ENCODE data around the gene TPM4.

GRCh38 chr19:16143399-16144215 lies 67.3 kb downstream of the TPM4 start, which contains the start of gene HSH2D:
- TF ChIP-seq CTCF (conservative IDR thresholded peaks at IDR 0.05; ENCODE audit: low read depth in 2 of 2), result no peak
- TF ChIP-seq EZH2 (IDR thresholded peaks at IDR 0.05; ENCODE audit: low read depth, unreplicated experiment), result no peak
- TF ChIP-seq EZH2phosphoT487 (IDR thresholded peaks at IDR 0.05; ENCODE audit: unreplicated experiment), result no peak
- no peak for TF ChIP-seq POLR2AphosphoS5 (IDR thresholded peaks at IDR 0.05; ENCODE audit: low read depth)
- no peak for TF ChIP-seq REST (IDR thresholded peaks at IDR 0.05; ENCODE audit: unreplicated experiment)
- no peak for TF ChIP-seq JUNB (IDR thresholded peaks at IDR 0.05; ENCODE audit: unreplicated experiment)
- TF ChIP-seq ZNF114 (CRISPR knock-in tag; IDR thresholded peaks at IDR 0.05), result no peak
- no peak for TF ChIP-seq CREB1 (CRISPR knock-in tag; IDR thresholded peaks at IDR 0.05; ENCODE audit: low read depth)
- no peak for TF ChIP-seq ETS1 (IDR thresholded peaks at IDR 0.05)
- no peak for TF ChIP-seq STAT1 (IDR thresholded peaks at IDR 0.05; ENCODE audit: unreplicated experiment)
- TF ChIP-seq ZNF462 (CRISPR knock-in tag; IDR thresholded peaks at IDR 0.05), result no peak
